H1 (cell line): ENCODE measurements around the gene SLC30A5.

Experiments used
- ASH2L ChIP-seq: fragments of 200-600, 300-600 bp; sonication (generic); IDR thresholded peaks from one replicate; pipeline ENCODE4 v1.7.1; 2017; ENCODE audit warnings: low read length
- BRCA1 ChIP-seq: IDR thresholded peaks from 2 replicates; pipeline ENCODE4 v1.6.1; 2012; ENCODE audit warnings: low read depth, low read length, improper control_type of control experiment
- CEBPB ChIP-seq: IDR thresholded peaks from 2 replicates; pipeline ENCODE4 v1.6.1; 2012; ENCODE audit warnings: low read depth, low read length
- EGR1 ChIP-seq: IDR thresholded peaks from 2 replicates; pipeline ENCODE4 v1.6.1; 2011; ENCODE audit warnings: low read depth, low read length, borderline replicate concordance
- EP300 ChIP-seq, 2 experiments: IDR thresholded peaks; 1 replicate in 1 of 2; 2 replicates in 1 of 2; pipeline ENCODE4 v1.6.1; 2011 to 2012; ENCODE audit warnings: low read depth in 2 of 2, low read length in 2 of 2, mild to moderate bottlenecking in 2 of 2, borderline replicate concordance in 1 of 2, inconsistent platforms in 1 of 2, moderate library complexity in 1 of 2
- EZH2 ChIP-seq: fragments of 200-600 bp; sonication (generic); IDR thresholded peaks from 2 replicates; pipeline ENCODE4 v1.7.1; 2012; ENCODE audit warnings: low read depth, mild to moderate bottlenecking, moderate library complexity, low read length, inconsistent platforms; ENCODE audit not compliant: severe bottlenecking
- HDAC2 ChIP-seq, 2 experiments: fragments of 300-600 bp in 1 of 2; sonication (generic) in 1 of 2; IDR thresholded peaks; 2 replicates each; pipeline ENCODE4 v1.6.1; 2011 to 2012; ENCODE audit warnings: low read depth in 2 of 2, low read length in 2 of 2, mild to moderate bottlenecking in 2 of 2, moderate library complexity in 2 of 2, borderline replicate concordance in 1 of 2, inconsistent platforms in 1 of 2
- POLR2A ChIP-seq, 2 experiments: IDR thresholded peaks; 1 replicate in 1 of 2; 2 replicates in 1 of 2; pipeline ENCODE4 v1.6.1; 2011; ENCODE audit warnings: low read depth in 2 of 2, low read length in 2 of 2, mild to moderate bottlenecking in 2 of 2; ENCODE audit errors: control extremely low read depth in 1 of 2
- RAD21 ChIP-seq, 2 experiments: IDR thresholded peaks in 1 of 2; conservative IDR thresholded peaks in 1 of 2; 2 replicates each; pipeline ENCODE4 v1.6.1; 2011; ENCODE audit warnings: low read depth in 2 of 2, low read length in 2 of 2, improper control_type of control experiment in 1 of 2, inconsistent platforms in 1 of 2, mild to moderate bottlenecking in 1 of 2, moderate library complexity in 1 of 2
- SP4 ChIP-seq: IDR thresholded peaks from 2 replicates; pipeline ENCODE4 v1.6.1; 2012; ENCODE audit warnings: low read length, inconsistent platforms
- SRF ChIP-seq: IDR thresholded peaks from 2 replicates; pipeline ENCODE4 v1.6.1; 2011; ENCODE audit warnings: mild to moderate bottlenecking, low read depth, low read length, moderate library complexity
- YY1 ChIP-seq: IDR thresholded peaks from 2 replicates; pipeline ENCODE4 v1.6.1; 2011; ENCODE audit warnings: low read depth, mild to moderate bottlenecking, low read length
- TF ChIP-seq, protein P1 (sequence below), 3 experiments: IDR thresholded peaks; 1 replicate in 2 of 3; 2 replicates in 1 of 3; pipeline versions ENCODE4 v1.5.1 to v1.6.1; 2011; ENCODE audit warnings: low read length in 3 of 3, mild to moderate bottlenecking in 3 of 3, inconsistent platforms in 2 of 3, low read depth in 1 of 3, moderate library complexity in 1 of 3; ENCODE audit not compliant: insufficient read depth in 1 of 3; ENCODE audit errors: control extremely low read depth in 1 of 3

DNA sequence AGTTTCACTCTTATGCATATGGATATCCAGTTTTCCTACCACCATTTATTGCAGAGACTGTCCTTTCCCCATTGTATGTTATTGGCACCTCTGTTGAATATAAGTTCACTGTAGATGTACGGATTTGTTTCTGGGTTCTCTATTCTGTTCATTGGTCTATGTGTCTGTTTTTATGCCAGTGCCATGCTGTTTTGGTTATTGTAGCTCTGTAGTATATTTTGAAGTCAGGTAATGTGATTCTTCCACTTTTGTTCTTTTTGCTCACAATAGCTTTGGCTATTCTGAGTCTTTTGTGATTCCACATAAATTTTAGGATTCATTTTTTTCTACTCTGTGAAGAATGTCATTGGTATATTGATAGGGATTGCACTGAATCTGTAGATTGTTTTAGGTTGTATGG lies 47.0 kb downstream of the SLC30A5 start:
- TF ChIP-seq, protein P1, sequence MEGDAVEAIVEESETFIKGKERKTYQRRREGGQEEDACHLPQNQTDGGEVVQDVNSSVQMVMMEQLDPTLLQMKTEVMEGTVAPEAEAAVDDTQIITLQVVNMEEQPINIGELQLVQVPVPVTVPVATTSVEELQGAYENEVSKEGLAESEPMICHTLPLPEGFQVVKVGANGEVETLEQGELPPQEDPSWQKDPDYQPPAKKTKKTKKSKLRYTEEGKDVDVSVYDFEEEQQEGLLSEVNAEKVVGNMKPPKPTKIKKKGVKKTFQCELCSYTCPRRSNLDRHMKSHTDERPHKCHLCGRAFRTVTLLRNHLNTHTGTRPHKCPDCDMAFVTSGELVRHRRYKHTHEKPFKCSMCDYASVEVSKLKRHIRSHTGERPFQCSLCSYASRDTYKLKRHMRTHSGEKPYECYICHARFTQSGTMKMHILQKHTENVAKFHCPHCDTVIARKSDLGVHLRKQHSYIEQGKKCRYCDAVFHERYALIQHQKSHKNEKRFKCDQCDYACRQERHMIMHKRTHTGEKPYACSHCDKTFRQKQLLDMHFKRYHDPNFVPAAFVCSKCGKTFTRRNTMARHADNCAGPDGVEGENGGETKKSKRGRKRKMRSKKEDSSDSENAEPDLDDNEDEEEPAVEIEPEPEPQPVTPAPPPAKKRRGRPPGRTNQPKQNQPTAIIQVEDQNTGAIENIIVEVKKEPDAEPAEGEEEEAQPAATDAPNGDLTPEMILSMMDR (IDR thresholded peaks at IDR 0.05; ENCODE audit: control extremely low read depth in 1 of 3, insufficient read depth in 1 of 3, low read depth in 1 of 3, low read length in 3 of 3), result no peak
- TF ChIP-seq HDAC2 (IDR thresholded peaks at IDR 0.05; ENCODE audit: borderline replicate concordance in 1 of 2, low read depth in 2 of 2, low read length in 2 of 2) (no peak), POLR2A (IDR thresholded peaks at IDR 0.05; ENCODE audit: control extremely low read depth in 1 of 2, low read depth in 2 of 2, low read length in 2 of 2) (no peak), BRCA1 (no peak), CEBPB (no peak), ASH2L (no peak), EP300 (IDR thresholded peaks at IDR 0.05; ENCODE audit: borderline replicate concordance in 1 of 2, low read depth in 2 of 2, low read length in 2 of 2) (no peak), RAD21 (IDR thresholded peaks at IDR 0.05 in 1 of 2, conservative IDR thresholded peaks at IDR 0.05 in 1 of 2; ENCODE audit: low read depth in 2 of 2, low read length in 2 of 2) (no peak), SP4 (no peak), YY1 (no peak), SRF (no peak), EZH2 (no peak), EGR1 (no peak)
